BJ (cell line): ENCODE measurements around the gene SLC6A15. TPM values are rescaled to one million over a fixed set of nuclear protein-coding genes. Genes with fewer than 3 reads are reported as not detected.

Source experiments
- CTCF ChIA-PET: fragments of 350-600 bp; formaldehyde crosslinking; extraction: SDS; loops from one replicate; lab custom pipeline; 2021; ENCODE audit warnings: antibody characterized with exemption, inconsistent platforms; lab: Yijun Ruan, JAX
- POLR2A ChIA-PET: fragments of 300-600 bp; sonication (Branson Sonifier 250); formaldehyde crosslinking; extraction: SDS; loops from one replicate; lab custom pipeline; 2021; ENCODE audit warnings: antibody characterized with exemption; lab: Charles Lee
- DNase-seq: peaks from one replicate; pipeline ENCODE4 v3.0.0-alpha.2; 2011; ENCODE audit warnings: low read depth
- H3K27me3 ChIP-seq: 2 replicates; pipeline ENCODE4 v1.6.0; 2011; ENCODE audit warnings: low read length; ENCODE audit not compliant: control insufficient read depth, insufficient read depth
- H3K36me3 ChIP-seq: 2 replicates; pipeline ENCODE4 v1.5.1; 2011; ENCODE audit warnings: low read length; ENCODE audit not compliant: control insufficient read depth, insufficient read depth
- H3K4me3 ChIP-seq: 2 replicates; pipeline ENCODE4 v1.5.1; 2011; ENCODE audit warnings: low read depth, mild to moderate bottlenecking, control low read depth, low read length
- polyA plus RNA-seq: library from polyadenylated mRNA; depleted of rRNA; stranded (reverse); fragments of >200 nt; gene quantifications from 2 replicates; pipeline ENCODE4 v1.2.3, GENCODE V29; 2011
- TF ChIP-seq, protein P1 (sequence below): IDR thresholded peaks from 2 replicates; pipeline ENCODE4 v1.5.1; 2011; ENCODE audit warnings: low read depth, mild to moderate bottlenecking, control low read depth, inconsistent platforms, low read length, moderate library complexity; ENCODE audit not compliant: insufficient read depth

Gene SLC6A15
- polyA plus RNA-seq, 1 experiment = 0.01 TPM

DNA sequence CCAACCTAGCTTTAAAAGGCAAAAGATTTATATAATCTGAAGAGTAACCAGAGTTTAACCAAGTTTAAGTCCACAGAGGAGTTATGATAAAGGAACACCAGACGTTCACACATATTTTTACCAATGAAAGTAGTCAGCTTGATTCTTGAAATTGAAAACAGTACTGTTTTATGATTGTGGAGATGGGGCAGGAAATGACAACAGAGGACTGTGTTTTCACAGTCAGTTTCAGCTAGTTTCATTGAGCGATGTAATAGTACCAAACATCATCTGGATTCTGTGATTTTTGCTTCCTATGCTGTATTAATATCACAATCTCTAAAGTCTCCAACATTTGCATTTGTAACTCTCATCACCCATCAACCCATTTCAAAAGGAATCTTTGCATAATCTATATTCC is 34.2 kb upstream of the SLC6A15 start:
- H3K36me3 ChIP-seq = no peaks in the 10 kb centered on the region
- POLR2A ChIA-PET = no interaction called here
- H3K4me3 ChIP-seq = no peak overlapping the region
- no peaks in the 10 kb centered on the region for H3K27me3 ChIP-seq
- CTCF ChIA-PET = interaction anchor here (1.0 kb wide), 1 partner anchor 74 kb away, joined by 6 read pairs; no protein-coding TSS in a partner anchor
- TF ChIP-seq, protein P1, sequence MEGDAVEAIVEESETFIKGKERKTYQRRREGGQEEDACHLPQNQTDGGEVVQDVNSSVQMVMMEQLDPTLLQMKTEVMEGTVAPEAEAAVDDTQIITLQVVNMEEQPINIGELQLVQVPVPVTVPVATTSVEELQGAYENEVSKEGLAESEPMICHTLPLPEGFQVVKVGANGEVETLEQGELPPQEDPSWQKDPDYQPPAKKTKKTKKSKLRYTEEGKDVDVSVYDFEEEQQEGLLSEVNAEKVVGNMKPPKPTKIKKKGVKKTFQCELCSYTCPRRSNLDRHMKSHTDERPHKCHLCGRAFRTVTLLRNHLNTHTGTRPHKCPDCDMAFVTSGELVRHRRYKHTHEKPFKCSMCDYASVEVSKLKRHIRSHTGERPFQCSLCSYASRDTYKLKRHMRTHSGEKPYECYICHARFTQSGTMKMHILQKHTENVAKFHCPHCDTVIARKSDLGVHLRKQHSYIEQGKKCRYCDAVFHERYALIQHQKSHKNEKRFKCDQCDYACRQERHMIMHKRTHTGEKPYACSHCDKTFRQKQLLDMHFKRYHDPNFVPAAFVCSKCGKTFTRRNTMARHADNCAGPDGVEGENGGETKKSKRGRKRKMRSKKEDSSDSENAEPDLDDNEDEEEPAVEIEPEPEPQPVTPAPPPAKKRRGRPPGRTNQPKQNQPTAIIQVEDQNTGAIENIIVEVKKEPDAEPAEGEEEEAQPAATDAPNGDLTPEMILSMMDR = no peak
- DNase-seq = no peak

GRCh38 chr12:84937415-84937814 is 24.8 kb upstream of the SLC6A15 start:
- POLR2A ChIA-PET = no interaction called here

DNA sequence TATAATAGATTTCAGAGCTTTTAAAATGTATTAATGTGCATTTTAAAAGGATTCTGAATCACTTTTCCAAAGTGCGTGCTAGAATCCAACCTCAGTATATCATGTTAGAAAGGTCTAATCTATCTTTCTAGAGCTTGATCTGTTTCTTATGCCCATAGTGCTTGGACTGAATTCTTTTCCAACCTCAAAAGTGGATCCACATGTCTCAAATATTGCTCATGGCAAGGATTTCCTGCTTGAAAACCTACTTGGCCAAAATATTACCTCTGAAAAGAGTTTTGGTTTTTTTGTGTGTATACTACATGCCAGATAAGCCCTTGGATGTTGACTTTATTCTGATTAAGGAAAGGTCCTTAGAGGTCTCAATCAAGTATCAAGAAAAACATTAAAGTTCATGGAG is 16.9 kb upstream of the SLC6A15 start:
- ChIA-PET CTCF (no interaction called here), POLR2A (no interaction called here)
- no peak for DNase-seq

More at GRCh38 chr12:84937415-84937814, 24.8 kb upstream of the SLC6A15 start:
- TF ChIP-seq, protein P1 = no peak
- H3K36me3 ChIP-seq = no peaks in the 10 kb centered on the region
- no peak overlapping the region for H3K4me3 ChIP-seq
- DNase-seq = no peak
- H3K27me3 ChIP-seq = no peaks in the 10 kb centered on the region; the same call in 1 of the 2 replicates
- CTCF ChIA-PET = no interaction called here

GRCh38 chr12:84924981-84925380 is 12.4 kb upstream of the SLC6A15 start:
- TF ChIP-seq, protein P1 = no peak
- DNase-seq = no peak
- CTCF ChIA-PET = no interaction called here
- POLR2A ChIA-PET = no interaction called here
- no peaks in the 10 kb centered on the region for H3K27me3 ChIP-seq
- H3K4me3 ChIP-seq = no peak overlapping the region
- no peaks in the 10 kb centered on the region for H3K36me3 ChIP-seq

More for the DNA sequence above, 16.9 kb upstream of the SLC6A15 start:
- H3K4me3 ChIP-seq = no peak overlapping the region
- no peaks in the 10 kb centered on the region for H3K36me3 ChIP-seq
- TF ChIP-seq, protein P1 = no peak
- no peaks in the 10 kb centered on the region; the same call in 1 of the 2 replicates for H3K27me3 ChIP-seq

DNA sequence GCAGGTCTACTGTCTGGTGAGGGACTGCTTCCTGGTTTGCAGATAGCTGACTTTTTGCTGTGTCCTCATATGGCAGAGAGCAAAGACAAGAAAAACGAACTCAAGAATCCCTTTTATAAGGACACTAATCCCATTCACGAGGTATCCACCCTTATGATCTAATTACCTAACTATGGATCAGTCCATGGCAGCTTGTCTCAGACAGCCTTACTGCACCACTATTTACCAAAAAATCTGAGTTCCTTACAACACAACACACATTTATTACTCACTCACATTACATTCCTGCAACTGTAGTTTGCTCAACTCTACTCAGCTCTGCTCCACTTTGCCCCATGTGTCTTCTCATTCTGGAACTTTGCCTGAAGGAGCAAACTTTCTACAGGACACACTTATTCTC is 10.1 kb upstream of the SLC6A15 start:
- no peaks in the 10 kb centered on the region for H3K27me3 ChIP-seq
- TF ChIP-seq, protein P1 = no peak
- no peak overlapping the region for H3K4me3 ChIP-seq
- no peak for DNase-seq
- POLR2A ChIA-PET = no interaction called here
- CTCF ChIA-PET = interaction anchor here (1.3 kb wide), 1 partner anchor 134 kb away, joined by 3 read pairs; no protein-coding TSS in a partner anchor
- H3K36me3 ChIP-seq = no peaks in the 10 kb centered on the region
